Retinal pigment epithelial cell (primary cell): ENCODE data around the gene UGT1A8.
A peak's percentile ranks its signal among the peaks of the same experiment; 100 is the strongest.

Source experiments
- DNase-seq: peaks from one replicate; pipeline ENCODE4 v3.0.0-alpha.2; 2010; ENCODE audit warnings: low read depth
- H3K4me3 ChIP-seq: 2 replicates; pipeline ENCODE4 v1.5.1; 2011; ENCODE audit warnings: mild to moderate bottlenecking, low read length, control low read depth, moderate library complexity
- TF ChIP-seq, protein P1 (sequence below): conservative IDR thresholded peaks from 2 replicates; pipeline ENCODE4 v1.5.1; 2011; ENCODE audit warnings: low read depth, low read length, control low read depth, inconsistent platforms

The UGT1A8 gene

DNA sequence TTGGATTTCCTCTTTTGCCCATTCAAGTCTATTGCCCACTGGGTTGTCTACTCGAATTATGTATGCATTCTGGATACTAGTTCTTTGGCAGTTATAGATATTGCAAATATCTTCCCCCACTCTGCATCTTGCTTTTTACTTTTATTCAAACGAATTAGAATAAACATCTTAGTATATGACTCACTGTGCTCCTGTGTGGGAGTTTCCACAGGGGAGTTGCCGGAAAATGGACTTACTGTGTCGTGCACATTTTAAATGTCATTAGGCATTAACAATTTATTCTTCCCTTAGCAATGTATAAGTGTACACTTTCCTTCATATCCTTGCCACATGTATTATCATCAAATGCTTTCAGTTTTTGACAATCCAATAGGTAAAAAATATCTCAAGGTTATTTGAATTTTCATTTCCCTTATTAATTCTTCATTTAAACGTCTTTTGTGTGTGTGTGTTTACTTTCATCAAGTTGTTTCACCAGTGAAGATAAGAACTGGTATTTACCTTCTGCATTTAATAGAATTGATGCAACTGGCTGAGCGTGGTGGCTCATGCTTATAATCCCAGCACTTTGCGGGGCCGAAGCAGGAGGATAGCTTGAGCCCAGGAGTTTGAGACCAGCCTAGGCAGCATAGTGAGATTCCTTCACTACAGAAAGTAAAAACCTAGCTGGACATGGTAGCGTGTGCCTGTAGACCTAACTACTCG lies 90.7 kb downstream of the UGT1A8 start:
- H3K4me3 ChIP-seq, result no peak overlapping the region
- DNase-seq, result no peak
- TF ChIP-seq, protein P1, sequence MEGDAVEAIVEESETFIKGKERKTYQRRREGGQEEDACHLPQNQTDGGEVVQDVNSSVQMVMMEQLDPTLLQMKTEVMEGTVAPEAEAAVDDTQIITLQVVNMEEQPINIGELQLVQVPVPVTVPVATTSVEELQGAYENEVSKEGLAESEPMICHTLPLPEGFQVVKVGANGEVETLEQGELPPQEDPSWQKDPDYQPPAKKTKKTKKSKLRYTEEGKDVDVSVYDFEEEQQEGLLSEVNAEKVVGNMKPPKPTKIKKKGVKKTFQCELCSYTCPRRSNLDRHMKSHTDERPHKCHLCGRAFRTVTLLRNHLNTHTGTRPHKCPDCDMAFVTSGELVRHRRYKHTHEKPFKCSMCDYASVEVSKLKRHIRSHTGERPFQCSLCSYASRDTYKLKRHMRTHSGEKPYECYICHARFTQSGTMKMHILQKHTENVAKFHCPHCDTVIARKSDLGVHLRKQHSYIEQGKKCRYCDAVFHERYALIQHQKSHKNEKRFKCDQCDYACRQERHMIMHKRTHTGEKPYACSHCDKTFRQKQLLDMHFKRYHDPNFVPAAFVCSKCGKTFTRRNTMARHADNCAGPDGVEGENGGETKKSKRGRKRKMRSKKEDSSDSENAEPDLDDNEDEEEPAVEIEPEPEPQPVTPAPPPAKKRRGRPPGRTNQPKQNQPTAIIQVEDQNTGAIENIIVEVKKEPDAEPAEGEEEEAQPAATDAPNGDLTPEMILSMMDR, result no peak

DNA sequence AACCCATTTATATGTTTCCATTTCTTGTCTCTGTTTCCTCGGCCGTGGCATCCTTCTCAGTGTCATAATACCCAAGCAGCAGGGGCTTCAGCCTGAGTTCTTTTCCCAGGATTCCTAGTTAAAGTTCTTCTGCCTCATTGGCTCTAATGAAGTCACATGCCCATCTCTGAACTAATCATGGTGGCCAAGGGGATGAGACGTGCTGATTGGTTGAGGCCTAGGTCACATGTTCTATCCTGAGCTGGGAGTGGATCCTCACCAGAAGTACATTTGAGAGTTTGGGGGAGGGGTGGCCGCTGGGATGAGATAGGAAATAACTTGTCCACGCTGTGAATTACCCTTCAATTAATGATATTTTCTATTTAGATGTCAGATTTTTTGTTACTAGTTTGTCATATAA lies 91.5 kb downstream of the UGT1A8 start:
- DNase-seq, result no peak
- no peak overlapping the region for H3K4me3 ChIP-seq
- TF ChIP-seq, protein P1, result no peak

DNA sequence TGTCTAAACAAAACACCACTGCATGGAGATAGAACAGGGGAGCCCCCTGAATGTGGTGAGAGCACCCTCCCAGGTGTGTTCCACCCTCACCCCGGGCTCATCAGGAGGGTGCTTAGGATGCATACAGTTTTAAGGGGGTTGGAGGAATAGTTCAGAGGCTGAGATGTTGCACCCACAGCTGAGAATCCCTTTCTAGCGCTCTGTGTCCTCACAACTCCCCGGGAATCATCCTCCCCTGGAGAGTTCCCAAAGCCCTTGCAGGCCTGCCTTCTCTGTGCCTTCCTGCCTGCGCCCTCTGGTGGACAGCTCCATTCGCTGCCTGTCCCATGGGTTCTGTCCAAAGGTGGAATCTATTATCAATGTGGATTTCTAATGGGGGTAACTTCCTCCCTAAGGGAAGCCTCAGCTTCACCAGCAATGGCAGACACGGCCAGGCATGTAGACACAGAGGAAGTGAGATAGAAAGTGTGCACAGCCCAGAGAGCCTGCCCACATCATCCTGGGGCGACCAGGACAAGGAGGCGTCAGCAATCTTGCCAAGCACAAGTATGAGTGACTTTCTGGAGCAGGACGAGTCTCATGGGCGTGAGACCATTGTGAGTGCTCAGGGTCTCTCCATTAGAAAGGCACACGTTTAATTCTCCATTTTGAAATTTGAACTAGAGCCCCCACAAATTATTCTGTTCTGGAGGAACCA lies 94.0 kb downstream of the UGT1A8 start:
- no peak overlapping the region for H3K4me3 ChIP-seq
- TF ChIP-seq, protein P1, result peak; percentile 98
- DNase-seq, result no peak

DNA sequence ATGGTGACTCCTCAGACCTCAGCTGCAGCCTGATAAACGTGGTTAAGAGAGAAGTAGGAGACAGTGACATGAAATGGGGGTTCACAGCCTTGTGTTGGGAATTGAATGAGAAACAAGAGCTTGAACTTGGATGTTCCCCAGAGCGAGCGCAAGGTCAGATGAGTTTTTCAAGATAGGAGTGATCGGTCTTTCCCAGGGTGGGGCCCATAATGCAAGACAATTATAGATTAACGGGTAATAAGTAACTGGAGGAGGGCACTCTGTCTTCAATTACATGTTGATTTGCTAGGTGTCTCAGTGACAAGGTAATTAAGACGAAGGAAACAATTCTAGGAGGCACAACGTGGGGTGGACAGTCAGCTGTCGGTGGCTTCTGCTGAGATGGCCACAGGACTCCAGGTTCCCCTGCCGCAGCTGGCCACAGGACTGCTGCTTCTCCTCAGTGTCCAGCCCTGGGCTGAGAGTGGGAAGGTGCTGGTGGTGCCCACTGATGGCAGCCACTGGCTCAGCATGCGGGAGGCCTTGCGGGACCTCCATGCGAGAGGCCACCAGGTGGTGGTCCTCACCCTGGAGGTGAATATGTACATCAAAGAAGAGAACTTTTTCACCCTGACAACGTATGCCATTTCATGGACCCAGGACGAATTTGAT lies 95.3 kb downstream of the UGT1A8 start, which contains the start of gene UGT1A5:
TSS of gene UGT1A5 (plus strand) at position 297 of the 651 bp plus-strand sequence. CDS start at position 382, 85 bp downstream.
- no peak for DNase-seq
- H3K4me3 ChIP-seq, result no peak within 1 kb of the TSS
- TF ChIP-seq, protein P1, result no peak

DNA sequence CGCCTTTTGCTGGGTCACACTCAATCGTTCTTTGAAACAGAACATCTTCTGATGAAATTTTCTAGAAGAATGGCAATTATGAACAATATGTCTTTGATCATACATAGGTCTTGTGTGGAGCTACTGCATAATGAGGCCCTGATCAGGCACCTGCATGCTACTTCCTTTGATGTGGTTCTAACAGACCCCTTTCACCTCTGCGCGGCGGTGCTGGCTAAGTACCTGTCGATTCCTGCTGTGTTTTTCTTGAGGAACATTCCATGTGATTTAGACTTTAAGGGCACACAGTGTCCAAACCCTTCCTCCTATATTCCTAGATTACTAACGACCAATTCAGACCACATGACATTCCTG lies 95.8 kb downstream of the UGT1A8 start:
- TF ChIP-seq, protein P1, result no peak
- DNase-seq, result no peak
- no peak overlapping the region for H3K4me3 ChIP-seq

DNA sequence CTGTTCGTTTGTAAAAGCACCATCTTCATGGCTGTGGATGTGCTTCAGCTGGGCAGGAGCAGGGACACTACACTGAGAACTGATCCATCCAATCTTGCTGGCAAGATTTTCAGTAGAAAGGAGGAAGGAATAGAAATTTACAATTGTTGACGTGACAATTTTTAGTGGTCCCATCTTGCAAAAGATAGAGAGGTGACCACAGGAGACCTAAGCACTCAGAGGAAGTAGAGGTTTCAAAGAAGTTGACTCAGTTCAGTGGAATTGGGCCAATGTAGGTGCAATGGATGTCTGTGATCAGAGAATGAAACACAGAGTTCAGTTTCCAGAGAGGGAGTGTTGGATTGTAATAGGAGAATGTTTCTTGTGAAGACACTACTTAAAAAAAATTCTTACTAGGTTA lies 96.7 kb downstream of the UGT1A8 start:
- DNase-seq, result no peak
- no peak overlapping the region for H3K4me3 ChIP-seq
- TF ChIP-seq, protein P1, result no peak
